ENCODE data around the gene DHRSX. TPM values are rescaled to one million over a fixed set of nuclear protein-coding genes. Genes with fewer than 3 reads are reported as not detected.
A peak's percentile ranks its signal among the peaks of the same experiment; 100 is the strongest.
"Not testable (repeated sequence)": the region's sequence is repeated elsewhere in the genome, so short reads cannot be mapped to it uniquely, and the experiment has no call there.

Gene DHRSX
- total RNA-seq, 4 donors from 2014 or later: 4.4 to 23.8 (median 11.3) TPM

GRCh38 chrX:2539586-2539985, 38.8 kb upstream of the DHRSX start:
- H3K27ac ChIP-seq: no peak overlapping the region
- no peaks in the 10 kb centered on the region for H3K9me3 ChIP-seq
- no peak for DNase-seq
- intact Hi-C loops (cut with DNase I; ENCODE audit: low total_unique reads): no loop called here
- H3K27me3 ChIP-seq: no peaks in the 10 kb centered on the region
- H3K4me3 ChIP-seq: no peak overlapping the region
- H3K36me3 ChIP-seq: no peaks in the 10 kb centered on the region
- no peaks in the 10 kb centered on the region for H3K4me1 ChIP-seq
- TF ChIP-seq CTCF (IDR thresholded peaks at IDR 0.05) (no peak), POLR2A (IDR thresholded peaks at IDR 0.05) (no peak)

GRCh38 chrX:2538031-2538757, 37.4 kb upstream of the DHRSX start:
- Histone ChIP-seq H3K27ac (no peak overlapping the region), H3K27me3 (no peaks in the 10 kb centered on the region), H3K36me3 (no peaks in the 10 kb centered on the region), H3K4me1 (no peaks in the 10 kb centered on the region), H3K9me3 (no peaks in the 10 kb centered on the region), H3K4me3 (no peak overlapping the region)
- no peak for DNase-seq
- intact Hi-C loops (cut with DNase I; ENCODE audit: low total_unique reads): no loop called here
- TF ChIP-seq CTCF (IDR thresholded peaks at IDR 0.05) (no peak), POLR2A (IDR thresholded peaks at IDR 0.05) (no peak)

GRCh38 chrX:2536974-2537373, 36.2 kb upstream of the DHRSX start:
- H3K27me3 ChIP-seq: no peaks in the 10 kb centered on the region
- TF ChIP-seq CTCF (IDR thresholded peaks at IDR 0.05) (no peak), POLR2A (IDR thresholded peaks at IDR 0.05) (no peak)
- H3K27ac ChIP-seq: no peak overlapping the region
- no peaks in the 10 kb centered on the region for H3K9me3 ChIP-seq
- no peaks in the 10 kb centered on the region for H3K36me3 ChIP-seq
- no peak overlapping the region for H3K4me3 ChIP-seq
- intact Hi-C loops (cut with DNase I; ENCODE audit: low total_unique reads): no loop called here
- H3K4me1 ChIP-seq: no peaks in the 10 kb centered on the region
- peak in 1 of 2 donors; percentile 22 for DNase-seq

GRCh38 chrX:2536141-2536540, 35.4 kb upstream of the DHRSX start:
- H3K4me3 ChIP-seq: no peak overlapping the region
- no peak overlapping the region for H3K27ac ChIP-seq
- no peaks in the 10 kb centered on the region for H3K27me3 ChIP-seq
- intact Hi-C loops (cut with DNase I; ENCODE audit: low total_unique reads): no loop called here
- H3K4me1 ChIP-seq: no peaks in the 10 kb centered on the region
- H3K9me3 ChIP-seq: no peaks in the 10 kb centered on the region
- no peaks in the 10 kb centered on the region for H3K36me3 ChIP-seq
- no peak for TF ChIP-seq CTCF (IDR thresholded peaks at IDR 0.05)
- TF ChIP-seq POLR2A (IDR thresholded peaks at IDR 0.05): no peak
- DNase-seq: no peak

GRCh38 chrX:2534261-2535021, 33.7 kb upstream of the DHRSX start:
- intact Hi-C loops (cut with DNase I; ENCODE audit: low total_unique reads); H3K27ac ChIP-seq; DNase-seq; H3K4me3 ChIP-seq; H3K9me3 ChIP-seq; H3K27me3 ChIP-seq; H3K4me1 ChIP-seq; H3K36me3 ChIP-seq: not testable (repeated sequence)
